ENCODE results near the gene TIAM1.

The TIAM1 gene

GRCh38 chr21:31088474-31088751 is 255.6 kb downstream of the TIAM1 start:
- Histone ChIP-seq H3K9ac (no peak overlapping the region), H3K4me1 (no peaks in the 10 kb centered on the region), H2AFZ (no peak overlapping the region), H3K36me3 (ENCODE audit: control insufficient read depth, insufficient read depth, low read length) (no peaks in the 10 kb centered on the region), H3K27me3 (ENCODE audit: control insufficient read depth, insufficient read depth, low read length) (no peaks in the 10 kb centered on the region), H3K9me3 (ENCODE audit: control insufficient read depth, low read length) (no peaks in the 10 kb centered on the region), H3K4me3 (ENCODE audit: low read depth, low read length) (no peak overlapping the region), H3K4me2 (ENCODE audit: low read length) (no peak overlapping the region), H3K79me2 (no peaks in the 10 kb centered on the region), H3K27ac (no peak overlapping the region)
- TF ChIP-seq, protein P1, sequence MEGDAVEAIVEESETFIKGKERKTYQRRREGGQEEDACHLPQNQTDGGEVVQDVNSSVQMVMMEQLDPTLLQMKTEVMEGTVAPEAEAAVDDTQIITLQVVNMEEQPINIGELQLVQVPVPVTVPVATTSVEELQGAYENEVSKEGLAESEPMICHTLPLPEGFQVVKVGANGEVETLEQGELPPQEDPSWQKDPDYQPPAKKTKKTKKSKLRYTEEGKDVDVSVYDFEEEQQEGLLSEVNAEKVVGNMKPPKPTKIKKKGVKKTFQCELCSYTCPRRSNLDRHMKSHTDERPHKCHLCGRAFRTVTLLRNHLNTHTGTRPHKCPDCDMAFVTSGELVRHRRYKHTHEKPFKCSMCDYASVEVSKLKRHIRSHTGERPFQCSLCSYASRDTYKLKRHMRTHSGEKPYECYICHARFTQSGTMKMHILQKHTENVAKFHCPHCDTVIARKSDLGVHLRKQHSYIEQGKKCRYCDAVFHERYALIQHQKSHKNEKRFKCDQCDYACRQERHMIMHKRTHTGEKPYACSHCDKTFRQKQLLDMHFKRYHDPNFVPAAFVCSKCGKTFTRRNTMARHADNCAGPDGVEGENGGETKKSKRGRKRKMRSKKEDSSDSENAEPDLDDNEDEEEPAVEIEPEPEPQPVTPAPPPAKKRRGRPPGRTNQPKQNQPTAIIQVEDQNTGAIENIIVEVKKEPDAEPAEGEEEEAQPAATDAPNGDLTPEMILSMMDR (IDR thresholded peaks at IDR 0.05): no peak

DNA sequence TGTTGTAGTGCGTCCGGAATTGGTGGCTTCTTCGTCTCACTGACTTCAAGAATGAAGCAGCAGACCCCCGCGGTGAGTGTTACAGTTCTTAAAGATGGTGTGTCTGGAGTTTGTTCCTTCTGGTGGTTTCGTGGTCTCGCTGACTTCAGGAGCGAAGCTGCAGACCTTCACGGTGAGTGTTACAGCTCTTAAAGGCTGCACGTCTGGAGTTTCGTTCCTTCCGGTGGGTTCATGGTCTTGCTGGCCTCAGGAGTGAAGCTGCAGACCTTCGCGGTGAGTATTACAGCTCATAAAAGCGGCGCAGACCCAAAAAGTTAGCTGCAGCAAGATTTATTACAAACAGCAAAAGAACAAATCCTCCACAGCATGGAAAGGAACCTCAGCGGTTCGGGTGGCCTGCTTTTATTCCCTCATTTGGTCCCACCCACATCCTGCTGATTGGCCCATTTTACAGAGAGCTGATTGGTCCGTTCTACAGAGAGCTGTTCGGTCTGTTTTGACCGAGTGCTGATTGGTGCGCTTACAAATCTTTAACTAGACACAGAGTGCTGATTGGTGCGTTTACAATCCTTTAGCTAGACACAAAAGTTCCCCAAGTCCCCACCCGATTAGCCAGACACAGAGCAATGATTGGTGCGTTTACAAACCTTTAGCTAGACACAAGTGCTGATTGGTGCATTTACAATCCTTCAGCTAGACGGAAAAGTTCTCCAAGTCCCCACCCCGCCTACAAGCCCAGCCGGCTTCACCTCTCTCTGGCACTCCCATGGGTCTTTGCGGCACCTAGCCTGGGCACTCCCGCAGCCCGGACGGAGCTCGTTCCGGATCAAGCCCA is 256.2 kb downstream of the TIAM1 start:
- H2AFZ ChIP-seq: no peak overlapping the region
- TF ChIP-seq, protein P1 (IDR thresholded peaks at IDR 0.05): no peak

DNA sequence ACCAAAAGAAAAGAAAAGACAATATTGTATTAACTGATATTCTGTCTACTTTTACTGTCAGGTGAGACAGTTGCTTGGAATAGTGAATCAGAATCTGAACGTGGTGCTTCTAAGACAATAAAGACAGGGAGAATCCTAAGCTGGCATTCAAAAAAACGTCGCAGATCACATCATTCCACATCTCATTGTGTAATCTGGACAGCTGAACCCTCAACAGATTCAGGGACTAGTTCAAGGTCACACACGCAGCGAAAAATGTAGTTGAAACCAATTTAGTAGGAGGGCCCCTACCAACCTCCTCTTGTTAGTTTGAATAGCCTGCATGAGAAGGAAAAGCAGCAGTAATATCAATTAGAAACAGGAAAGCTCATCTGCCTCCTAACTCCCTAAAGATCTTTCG is 259.4 kb downstream of the TIAM1 start:
- Histone ChIP-seq H3K4me3 (ENCODE audit: low read depth, low read length) (no peak overlapping the region), H3K27me3 (ENCODE audit: control insufficient read depth, insufficient read depth, low read length) (no peaks in the 10 kb centered on the region), H3K27ac (no peak overlapping the region), H3K4me1 (no peaks in the 10 kb centered on the region), H3K9me3 (ENCODE audit: control insufficient read depth, low read length) (no peaks in the 10 kb centered on the region), H3K4me2 (ENCODE audit: low read length) (no peak overlapping the region), H2AFZ (no peak overlapping the region), H3K9ac (no peak overlapping the region), H3K36me3 (ENCODE audit: control insufficient read depth, insufficient read depth, low read length) (no peaks in the 10 kb centered on the region), H3K79me2 (no peaks in the 10 kb centered on the region)
- TF ChIP-seq, protein P1 (IDR thresholded peaks at IDR 0.05): no peak

More for the DNA sequence above, 256.2 kb downstream of the TIAM1 start:
- H3K4me3 ChIP-seq (ENCODE audit: low read depth, low read length): no peak overlapping the region
- H3K79me2 ChIP-seq: no peaks in the 10 kb centered on the region
- H3K9ac ChIP-seq: no peak overlapping the region
- H3K36me3 ChIP-seq (ENCODE audit: control insufficient read depth, insufficient read depth, low read length): no peaks in the 10 kb centered on the region
- no peak overlapping the region for H3K4me2 ChIP-seq (ENCODE audit: low read length)
- H3K27me3 ChIP-seq (ENCODE audit: control insufficient read depth, insufficient read depth, low read length): no peaks in the 10 kb centered on the region
- no peaks in the 10 kb centered on the region for H3K9me3 ChIP-seq (ENCODE audit: control insufficient read depth, low read length)
- no peak overlapping the region for H3K27ac ChIP-seq
- H3K4me1 ChIP-seq: no peaks in the 10 kb centered on the region

GRCh38 chr21:31078796-31079195 is 265.3 kb downstream of the TIAM1 start:
- Histone ChIP-seq H3K4me1 (no peaks in the 10 kb centered on the region), H3K4me2 (ENCODE audit: low read length) (no peak overlapping the region), H3K27ac (no peak overlapping the region), H3K79me2 (no peaks in the 10 kb centered on the region), H2AFZ (no peak overlapping the region), H3K9ac (no peak overlapping the region), H3K9me3 (ENCODE audit: control insufficient read depth, low read length) (no peaks in the 10 kb centered on the region), H3K27me3 (ENCODE audit: control insufficient read depth, insufficient read depth, low read length) (no peaks in the 10 kb centered on the region), H3K36me3 (ENCODE audit: control insufficient read depth, insufficient read depth, low read length) (no peaks in the 10 kb centered on the region), H3K4me3 (ENCODE audit: low read depth, low read length) (no peak overlapping the region)
- TF ChIP-seq, protein P1 (IDR thresholded peaks at IDR 0.05): no peak

DNA sequence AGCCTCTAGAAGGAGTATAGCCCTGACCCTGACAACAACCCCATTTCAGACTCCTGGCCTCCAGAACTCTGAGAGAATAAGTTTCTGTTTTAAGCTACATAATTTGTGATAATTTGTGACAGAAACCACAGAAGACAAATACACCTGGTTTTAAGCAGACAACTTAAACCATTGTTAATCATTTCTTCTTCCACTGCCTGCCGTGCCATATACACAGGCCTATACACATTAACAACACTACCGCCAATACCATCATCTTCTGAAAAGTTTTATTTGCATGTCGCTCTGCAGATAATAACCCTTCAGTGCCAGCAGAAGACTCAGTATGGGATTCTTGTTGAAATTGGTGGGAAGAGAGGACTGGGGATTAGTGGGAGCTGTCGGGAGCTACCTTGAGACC is 265.8 kb downstream of the TIAM1 start:
- Histone ChIP-seq H3K9me3 (ENCODE audit: control insufficient read depth, low read length) (no peaks in the 10 kb centered on the region), H3K27me3 (ENCODE audit: control insufficient read depth, insufficient read depth, low read length) (no peaks in the 10 kb centered on the region), H3K4me2 (ENCODE audit: low read length) (no peak overlapping the region), H3K36me3 (ENCODE audit: control insufficient read depth, insufficient read depth, low read length) (no peaks in the 10 kb centered on the region), H2AFZ (no peak overlapping the region), H3K79me2 (no peaks in the 10 kb centered on the region), H3K4me3 (ENCODE audit: low read depth, low read length) (no peak overlapping the region), H3K4me1 (no peaks in the 10 kb centered on the region), H3K27ac (no peak overlapping the region), H3K9ac (no peak overlapping the region)
- TF ChIP-seq, protein P1 (IDR thresholded peaks at IDR 0.05): no peak
